Hematopoietic multipotent progenitor cell (in vitro differentiated cells): ENCODE data around the gene CCDC8. TPM values are rescaled to one million over a fixed set of nuclear protein-coding genes. Genes with fewer than 3 reads are reported as not detected.
"Not testable (repeated sequence)": the region's sequence is repeated elsewhere in the genome, so short reads cannot be mapped to it uniquely, and the experiment has no call there.

Experiments used
- DNase-seq, 3 donors: peaks; one replicate each; pipeline ENCODE4 v3.0.0-alpha.2; 2011 to 2015; ENCODE audit warnings: low read depth in 2 of 3, low spot score in 2 of 3
- total RNA-seq: library from RNA; depleted of rRNA; stranded (reverse); fragments of >200 nt; gene quantifications from one replicate; pipeline ENCODE4 v1.2.3, GENCODE V29; 2012

The CCDC8 gene
- total RNA-seq, result 2.4 TPM

- peak in 1 of 3 donors; percentile 35 for DNase-seq
Observed at GRCh38 chr19:46413262-46414031, at the start of gene CCDC8. Gene CCDC8, minus strand, starts transcription at chr19:46413564. Its CDS starts 754 bp downstream, at chr19:46412810.

- no peak for DNase-seq
Observed at GRCh38 chr19:46461537-46461936, 48.2 kb upstream of the CCDC8 start.

GRCh38 chr19:46460981-46461380 is 47.6 kb upstream of the CCDC8 start:
- DNase-seq, result no peak

- DNase-seq, result no peak
Observed at GRCh38 chr19:46460055-46460454, 46.7 kb upstream of the CCDC8 start.

- DNase-seq, result no peak
Observed at GRCh38 chr19:46456930-46457329, 43.6 kb upstream of the CCDC8 start.

- DNase-seq, result no peak
Observed at GRCh38 chr19:46454244-46454643, 40.9 kb upstream of the CCDC8 start.

GRCh38 chr19:46453661-46454060 is 40.3 kb upstream of the CCDC8 start:
- no peak for DNase-seq

GRCh38 chr19:46452186-46452585 is 38.8 kb upstream of the CCDC8 start:
- no peak for DNase-seq

- DNase-seq, result no peak
Observed at GRCh38 chr19:46451352-46451751, 38.0 kb upstream of the CCDC8 start.

- DNase-seq, result no peak
Observed at GRCh38 chr19:46450737-46451136, 37.4 kb upstream of the CCDC8 start.

GRCh38 chr19:46449228-46449627 is 35.9 kb upstream of the CCDC8 start:
- DNase-seq, result no peak

GRCh38 chr19:46448601-46449000 is 35.2 kb upstream of the CCDC8 start:
- no peak for DNase-seq

- no peak for DNase-seq
Observed at GRCh38 chr19:46447824-46448223, 34.5 kb upstream of the CCDC8 start.

GRCh38 chr19:46447006-46447405 is 33.6 kb upstream of the CCDC8 start:
- DNase-seq, result no peak

GRCh38 chr19:46446021-46446420 is 32.7 kb upstream of the CCDC8 start:
- DNase-seq, result no peak

GRCh38 chr19:46442808-46443450 is 29.6 kb upstream of the CCDC8 start:
- DNase-seq, result no peak

GRCh38 chr19:46441866-46442265 is 28.5 kb upstream of the CCDC8 start:
- no peak for DNase-seq

GRCh38 chr19:46435689-46436088 is 22.3 kb upstream of the CCDC8 start:
- not testable (repeated sequence) for DNase-seq

GRCh38 chr19:46435009-46435408 is 21.6 kb upstream of the CCDC8 start:
- DNase-seq, result no peak

GRCh38 chr19:46433470-46433869 is 20.1 kb upstream of the CCDC8 start:
- not testable (repeated sequence) for DNase-seq

GRCh38 chr19:46431824-46432223 is 18.5 kb upstream of the CCDC8 start:
- DNase-seq, result peak in 1 of 3 donors; percentile 35

GRCh38 chr19:46429999-46430398 is 16.6 kb upstream of the CCDC8 start:
- no peak for DNase-seq
